ENCODE measurements around the gene ABCG1.

The ABCG1 gene

GRCh38 chr21:42269386-42269785, 50.4 kb downstream of the ABCG1 start:
- TF ChIP-seq CTCF (IDR thresholded peaks at IDR 0.05; ENCODE audit: insufficient read depth, low read length, poor library complexity, severe bottlenecking): peak; percentile 10
- Histone ChIP-seq H3K27me3 (replicated peaks; ENCODE audit: control insufficient read depth, insufficient read depth, low read length) (no peaks in the 10 kb centered on the region; the same call in 1 of the 2 replicates), H3K4me3 (replicated peaks; ENCODE audit: low read depth, low read length) (no peak overlapping the region), H3K36me3 (ENCODE audit: control insufficient read depth, insufficient read depth, low read length) (no peaks in the 10 kb centered on the region)
- no peak for DNase-seq (ENCODE audit: extremely low read depth, insufficient read length)

GRCh38 chr21:42271065-42271464, 52.1 kb downstream of the ABCG1 start:
- H3K36me3 ChIP-seq (ENCODE audit: control insufficient read depth, insufficient read depth, low read length): no peaks in the 10 kb centered on the region
- TF ChIP-seq CTCF (IDR thresholded peaks at IDR 0.05; ENCODE audit: insufficient read depth, low read length, poor library complexity, severe bottlenecking): no peak
- DNase-seq (ENCODE audit: extremely low read depth, insufficient read length): no peak
- H3K4me3 ChIP-seq (replicated peaks; ENCODE audit: low read depth, low read length): no peak overlapping the region
- H3K27me3 ChIP-seq (replicated peaks; ENCODE audit: control insufficient read depth, insufficient read depth, low read length): no peaks in the 10 kb centered on the region

GRCh38 chr21:42272109-42272962, 53.4 kb downstream of the ABCG1 start:
- no peak for DNase-seq (ENCODE audit: extremely low read depth, insufficient read length)
- Histone ChIP-seq H3K36me3 (ENCODE audit: control insufficient read depth, insufficient read depth, low read length) (no peaks in the 10 kb centered on the region), H3K27me3 (replicated peaks; ENCODE audit: control insufficient read depth, insufficient read depth, low read length) (no peaks in the 10 kb centered on the region), H3K4me3 (replicated peaks; ENCODE audit: low read depth, low read length) (no peak overlapping the region)
- TF ChIP-seq CTCF (IDR thresholded peaks at IDR 0.05; ENCODE audit: insufficient read depth, low read length, poor library complexity, severe bottlenecking): no peak

GRCh38 chr21:42272984-42273600, 54.2 kb downstream of the ABCG1 start:
- no peaks in the 10 kb centered on the region for H3K36me3 ChIP-seq (ENCODE audit: control insufficient read depth, insufficient read depth, low read length)
- DNase-seq (ENCODE audit: extremely low read depth, insufficient read length): no peak
- TF ChIP-seq CTCF (IDR thresholded peaks at IDR 0.05; ENCODE audit: insufficient read depth, low read length, poor library complexity, severe bottlenecking): no peak

GRCh38 chr21:42276076-42276475, 57.1 kb downstream of the ABCG1 start:
- H3K4me3 ChIP-seq (replicated peaks; ENCODE audit: low read depth, low read length): no peak overlapping the region
- no peak for TF ChIP-seq CTCF (IDR thresholded peaks at IDR 0.05; ENCODE audit: insufficient read depth, low read length, poor library complexity, severe bottlenecking)
- no peaks in the 10 kb centered on the region for H3K27me3 ChIP-seq (replicated peaks; ENCODE audit: control insufficient read depth, insufficient read depth, low read length)
- no peak for DNase-seq (ENCODE audit: extremely low read depth, insufficient read length)
- no peaks in the 10 kb centered on the region for H3K36me3 ChIP-seq (ENCODE audit: control insufficient read depth, insufficient read depth, low read length)

More at GRCh38 chr21:42272984-42273600, 54.2 kb downstream of the ABCG1 start:
- Histone ChIP-seq H3K4me3 (replicated peaks; ENCODE audit: low read depth, low read length) (no peak overlapping the region), H3K27me3 (replicated peaks; ENCODE audit: control insufficient read depth, insufficient read depth, low read length) (no peaks in the 10 kb centered on the region)

All from GM06990 (cell line).